K562 (cell line): Measurements from ENCODE around the gene TSSK2. TPM values are rescaled to one million over a fixed set of nuclear protein-coding genes. Genes with fewer than 3 reads are reported as not detected.

Experiments used
- ATAC-seq: fragments of 200-7000 bp; cut with Tn5 transposase; 3 replicates; pipeline ENCODE4 v1.9.1; 2020; ENCODE audit warnings: moderate library complexity
- BruUV-seq: library from RNA; stranded (reverse); fragments of 400-500 nt; replicated peaks from 2 replicates; lab custom pipeline; 2021; lab: Mats Ljungman, UMichigan
- CTCF ChIA-PET: fragments of 300-600 bp; formaldehyde crosslinking; extraction: SDS; loops from one replicate; lab custom pipeline; 2021; ENCODE audit warnings: low intra/inter-chr PET ratio; lab: Yijun Ruan, JAX
- POLR2A ChIA-PET: fragments of 300-600, 350-650 bp; sonication (Branson Sonifier 250); formaldehyde crosslinking; extraction: SDS; loops from one replicate; lab custom pipeline; 2021; ENCODE audit warnings: antibody characterized with exemption, inconsistent platforms; lab: Yijun Ruan, JAX
- DNase-seq, 4 experiments: peaks; one replicate each; pipeline versions ENCODE4 v3.0.0 to v3.0.0-alpha.2; 2011 to 2018; ENCODE audit warnings: low spot score in 3 of 4, mixed read lengths in 3 of 4; ENCODE audit errors: extremely low read depth in 1 of 4
- FAIRE-seq: peaks from 2 replicates; lab custom pipeline; 2011; peaks lifted over from hg19 to GRCh38; lab: Jason Lieb, UNC
- H2AFZ ChIP-seq: 2 replicates; pipeline ENCODE4 v1.6.0; 2011; ENCODE audit warnings: low read depth, low read length, control low read depth, inconsistent platforms
- H3K27ac ChIP-seq: fragments of 200-600 bp; 3 replicates; pipeline ENCODE4 v1.8.0; 2011; ENCODE audit warnings: low read depth, mild to moderate bottlenecking, control low read depth, inconsistent platforms, low read length, moderate library complexity, mixed read lengths; ENCODE audit errors: extremely low read depth
- H3K27me3 ChIP-seq, 2 experiments: fragments of 300-600 bp in 1 of 2; 2 replicates in 1 of 2; 3 replicates in 1 of 2; pipeline versions ENCODE4 v1.6.0 to v1.8.0; 2011; ENCODE audit warnings: inconsistent platforms in 2 of 2, low read length in 2 of 2, mild to moderate bottlenecking in 1 of 2, mixed read lengths in 1 of 2, moderate library complexity in 1 of 2; ENCODE audit not compliant: control insufficient read depth in 2 of 2, insufficient read depth in 2 of 2
- H3K36me3 ChIP-seq: fragments of 300-600 bp; 3 replicates; pipeline ENCODE4 v1.8.0; 2011; ENCODE audit warnings: mild to moderate bottlenecking, low read length, inconsistent platforms; ENCODE audit not compliant: control insufficient read depth, insufficient read depth
- H3K4me1 ChIP-seq, 2 experiments: fragments of 200-600 bp in 1 of 2; replicated peaks in 1 of 2; 2 replicates in 1 of 2; 3 replicates in 1 of 2; pipeline versions ENCODE4 v1.5.1 to v1.8.0; 2011; ENCODE audit warnings: inconsistent platforms in 2 of 2, low read length in 2 of 2, mild to moderate bottlenecking in 1 of 2, mixed read lengths in 1 of 2, moderate library complexity in 1 of 2; ENCODE audit not compliant: control insufficient read depth in 2 of 2, insufficient read depth in 2 of 2
- H3K4me2 ChIP-seq: 2 replicates; pipeline ENCODE4 v1.6.1; 2011; ENCODE audit warnings: low read length, control low read depth, inconsistent platforms, mixed read lengths; ENCODE audit not compliant: insufficient read depth
- H3K4me3 ChIP-seq: fragments of 200-600 bp; sonication (generic), shearing (Covaris generic); 2 replicates; pipeline ENCODE4 v1.5.1; 2016; ENCODE audit warnings: control low read depth, inconsistent platforms
- H3K79me2 ChIP-seq: fragments of 200-600 bp; 3 replicates; pipeline ENCODE4 v1.8.0; 2011; ENCODE audit warnings: low read length, inconsistent platforms; ENCODE audit not compliant: control insufficient read depth, insufficient read depth
- H3K9ac ChIP-seq, 2 experiments: 2 replicates each; pipeline versions ENCODE4 v1.6.0 to v1.6.1; 2011; ENCODE audit warnings: low read depth in 2 of 2, low read length in 2 of 2, control low read depth in 1 of 2, inconsistent platforms in 1 of 2, mild to moderate bottlenecking in 1 of 2, mixed read lengths in 1 of 2; ENCODE audit not compliant: insufficient read depth in 1 of 2
- H3K9me1 ChIP-seq: one replicate; pipeline ENCODE4 v1.6.0; 2011; ENCODE audit warnings: inconsistent platforms, mild to moderate bottlenecking, low read length, moderate library complexity; ENCODE audit not compliant: control insufficient read depth, insufficient read depth
- H3K9me3 ChIP-seq: replicated peaks from 2 replicates; pipeline ENCODE4 v1.5.1; 2011; ENCODE audit warnings: low read depth, low read length, inconsistent platforms; ENCODE audit not compliant: control insufficient read depth, insufficient read depth
- H4K20me1 ChIP-seq: replicated peaks from 2 replicates; pipeline ENCODE4 v1.6.1; 2011; ENCODE audit warnings: low read length, inconsistent platforms, mixed read lengths; ENCODE audit not compliant: control insufficient read depth, insufficient read depth
- CBX3 ChIP-seq, 2 experiments: IDR thresholded peaks; 1 replicate in 1 of 2; 2 replicates in 1 of 2; pipeline ENCODE4 v1.6.1; 2012; ENCODE audit warnings: inconsistent platforms in 2 of 2, low read length in 2 of 2, borderline replicate concordance in 1 of 2, control low read depth in 1 of 2
- CEBPB ChIP-seq: fragments of 450-650 bp; IDR thresholded peaks from 2 replicates; pipeline ENCODE4 v1.6.1; 2016; ENCODE audit warnings: missing genetic modification characterization, missing compliant biosample characterization
- ERF ChIP-seq: fragments of 450-650 bp; formaldehyde crosslinking; IDR thresholded peaks from 2 replicates; pipeline ENCODE4 v1.4.0; 2020; ENCODE audit warnings: mild to moderate bottlenecking, mixed read lengths
- HDAC6 ChIP-seq: IDR thresholded peaks from 2 replicates; pipeline ENCODE4 v1.6.1; 2012; ENCODE audit warnings: low read depth, mild to moderate bottlenecking, control low read depth, inconsistent platforms, low read length, moderate library complexity
- NFYB ChIP-seq: IDR thresholded peaks from 2 replicates; pipeline ENCODE4 v1.6.1; 2011; ENCODE audit warnings: mild to moderate bottlenecking, moderate library complexity; ENCODE audit not compliant: insufficient read length; ENCODE audit errors: extremely low read depth
- POLR2A ChIP-seq: fragments of 450-650 bp; conservative IDR thresholded peaks from 2 replicates; pipeline ENCODE4 v1.6.1; 2016
- RBM39 ChIP-seq: fragments of 200-400 bp; formaldehyde crosslinking; optimal IDR thresholded peaks from 2 replicates; pipeline ENCODE3; 2018; ENCODE audit warnings: low read depth, low read length
- ZBTB5 ChIP-seq: fragments of 450-650 bp; IDR thresholded peaks from 2 replicates; pipeline ENCODE4 v1.6.1; 2017; ENCODE audit warnings: antibody characterized with exemption
- ZBTB7A ChIP-seq: IDR thresholded peaks from 2 replicates; pipeline ENCODE4 v1.6.1; 2011; ENCODE audit warnings: low read depth, mild to moderate bottlenecking, low read length, moderate library complexity, borderline replicate concordance; ENCODE audit not compliant: control insufficient read depth
- ZNF175 ChIP-seq: fragments of 200-800 bp; sonication (Bioruptor generic); IDR thresholded peaks from 2 replicates; pipeline ENCODE4 v1.6.1; 2016; ENCODE audit warnings: low read depth, mild to moderate bottlenecking, missing genetic modification characterization, missing compliant biosample characterization
- ZNF318 ChIP-seq, 2 experiments: fragments of 450-650 bp; IDR thresholded peaks; 2 replicates each; pipeline ENCODE4 v1.6.1; 2016; ENCODE audit warnings: mild to moderate bottlenecking in 2 of 2, borderline replicate concordance in 1 of 2, low read depth in 1 of 2, moderate library complexity in 1 of 2
- WGBS: fragments of 100-300 bp; shearing (Covaris generic); methylation state at CpG from one replicate; pipeline ENCODE4 v1.1.6; 2016; ENCODE audit warnings: low coverage, mixed read lengths; ENCODE audit not compliant: insufficient coverage; ENCODE audit errors: missing lambda C conversion rate; 5-methylcytosine and 5-hydroxymethylcytosine counted together
- in situ Hi-C: fragments of 300-500 bp; cut with MboI; formaldehyde crosslinking; loops from 4 replicates; pipeline ENCODE4 v1.15.0; 2018; ENCODE audit warnings: inconsistent platforms, mixed read lengths
- intact Hi-C: fragments of 100-400 bp; cut with micrococcal nuclease; formaldehyde crosslinking; loops from 2 replicates; pipeline ENCODE4 v1.14.2; 2022
- polyA plus RNA-seq, 8 experiments: library from polyadenylated mRNA; depleted of rRNA in 4 of 8; stranded (reverse) in 5 of 8; unstranded in 3 of 8; fragments of >200 nt; fragmentation: Nextera tagmentation in 2 of 8; fragmentation: Illumina TruSeq in 1 of 8; extraction: Ambion mirVana in 2 of 8; extraction: Trizol in 1 of 8; gene quantifications; 2 replicates each; pipeline versions ENCODE4 v1.2.1 to v1.2.3, GENCODE V29; 2011 to 2014; ENCODE audit warnings: inconsistent platforms in 1 of 8, missing spikeins in 1 of 8
- total RNA-seq, 7 experiments: library from RNA; depleted of rRNA in 6 of 7; stranded (reverse); fragments of >200 nt in 6 of 7; fragmentation: Illumina TruSeq in 2 of 7; extraction: Trizol in 2 of 7; gene quantifications; 2 replicates each; pipeline versions ENCODE4 v1.2.1 to v1.2.3, GENCODE V29; 2011 to 2021; ENCODE audit warnings: low replicate concordance in 1 of 7

The TSSK2 gene
- total and polyA plus RNA-seq, 9 of the 15 experiments (the other 6 are each of a cell fraction or from before 2014, with no cell fraction given): 0.04 TPM; not detected in 8

GRCh38 chr22:19121631-19122142, 9.4 kb upstream of the TSSK2 start:
- under 1% methylated on average over 47 of the region's 47 CpGs for WGBS
- Histone ChIP-seq H3K9me3 (no peaks in the 10 kb centered on the region), H3K27me3 (peaks cover 18 to 24% of the 10 kb centered on the region in 2 experiments; a peak in 4 of 5 replicates), H3K79me2 (peaks cover 56% of the 10 kb centered on the region), H3K4me2 (peak overlapping the region; percentile 96), H3K36me3 (peaks cover 36% of the 10 kb centered on the region), H4K20me1 (peaks cover 50% of the 10 kb centered on the region), H3K9ac (peak overlapping the region; percentile 76 to 99), H2AFZ (peak overlapping the region; percentile 93), H3K4me1 (peaks cover 30 to 46% of the 10 kb centered on the region in 2 experiments), H3K9me1 (peaks cover 18% of the 10 kb centered on the region), H3K4me3 (peak overlapping the region; percentile 77), H3K27ac (peak overlapping the region; percentile 77)
- in situ Hi-C loops (no loop called here), intact Hi-C loops (loop anchor here (1.0 to 10.0 kb wide), 6 partner anchors 12 to 503 kb away; partner anchors contain the start of genes CDC45, ESS2, HIRA and MRPL40)
- no TSS peak for BruUV-seq
- peak; percentile 38 for ATAC-seq
- POLR2A ChIA-PET: interaction anchor here (0.6 to 9.0 kb wide), 16 partner anchors 10 to 1289 kb away, joined by 3 to 67 read pairs (median 4); partner anchors contain the start of genes CDC45, ESS2 and TANGO2
- CTCF ChIA-PET: no interaction called here
- DNase-seq: peak; percentile 88 to 98 (median 93)
- peak; percentile 65 for FAIRE-seq
- TF ChIP-seq CEBPB (tag) (no peak), CBX3 (IDR thresholded peaks at IDR 0.05; ENCODE audit: borderline replicate concordance in 1 of 2, low read length in 2 of 2) (peak in 1 of 2 experiments; percentile 74; a peak in 1 of 3 replicates), NFYB (no peak), HDAC6 (0 out of 2 replicates have a peak, but pooled peaks have one; percentile 97), RBM39 (no peak), ZNF318 (IDR thresholded peaks at IDR 0.05; ENCODE audit: borderline replicate concordance in 1 of 2, low read depth in 1 of 2) (no peak), ZBTB7A (peak; percentile 94), ZBTB5 (no peak), ZNF175 (CRISPR knock-in tag) (0 out of 2 replicates have a peak, but pooled peaks have one; percentile 33), POLR2A (no peak), ERF (CRISPR knock-in tag) (peak; percentile 59; the same call in 1 of the 2 replicates)
